Measurements from ENCODE around the gene JAK1.

GRCh38 chr1:64942118-64942517 lies 24.2 kb downstream of the JAK1 start:
- TF ChIP-seq POLR2AphosphoS5 (IDR thresholded peaks at IDR 0.05; ENCODE audit: low read depth, low read length) (no peak), POLR2A (IDR thresholded peaks at IDR 0.05; ENCODE audit: low read depth, low read length) (no peak), TAF1 (IDR thresholded peaks at IDR 0.05; ENCODE audit: low read depth, low read length) (no peak)

Data from GM12891 (cell line).